Liver (tissue), 3 donors: ENCODE measurements around the gene TXNRD2.

ENCODE experiments used
- EGR1 ChIP-seq, 2 donors: IDR thresholded peaks; 2 replicates each; pipeline ENCODE4 v1.6.1; 2016 to 2018; ENCODE audit warnings: antibody characterized with exemption in 2 of 2, low read depth in 2 of 2
- GABPA ChIP-seq, 2 donors: IDR thresholded peaks in 1 of 2; conservative IDR thresholded peaks in 1 of 2; 2 replicates each; pipeline ENCODE4 v1.6.1; 2016; ENCODE audit warnings: antibody characterized with exemption in 2 of 2, mild to moderate bottlenecking in 1 of 2, moderate library complexity in 1 of 2
- MAX ChIP-seq: IDR thresholded peaks from 2 replicates; pipeline ENCODE4 v1.6.1; 2016; ENCODE audit warnings: antibody characterized with exemption
- RXRA ChIP-seq, 2 donors: IDR thresholded peaks; 2 replicates each; pipeline ENCODE4 v1.6.1; 2017 to 2018; ENCODE audit warnings: antibody characterized with exemption in 2 of 2, mild to moderate bottlenecking in 1 of 2
- SP1 ChIP-seq: IDR thresholded peaks from 2 replicates; pipeline ENCODE4 v1.6.1; 2018; ENCODE audit warnings: antibody characterized with exemption, mild to moderate bottlenecking
- YY1 ChIP-seq: IDR thresholded peaks from 2 replicates; pipeline ENCODE4 v1.6.1; 2016; ENCODE audit warnings: antibody characterized with exemption, mild to moderate bottlenecking
- TF ChIP-seq, protein P1 (sequence below): fragments of 150-350 bp; IDR thresholded peaks from 2 replicates; pipeline ENCODE4 v1.5.1; 2017; ENCODE audit warnings: improper control_type of control experiment, low read depth, low read length; ENCODE audit not compliant: missing input control
- TF ChIP-seq, protein P2 (sequence below): IDR thresholded peaks from 2 replicates; pipeline ENCODE4 v1.6.1; 2016; ENCODE audit warnings: antibody characterized with exemption
- TF ChIP-seq, protein P3 (sequence below): IDR thresholded peaks from 2 replicates; pipeline ENCODE4 v1.6.1; 2016; ENCODE audit warnings: antibody characterized with exemption, mild to moderate bottlenecking
- donor health status: healthy.
- donor health status: healthy.

DNA sequence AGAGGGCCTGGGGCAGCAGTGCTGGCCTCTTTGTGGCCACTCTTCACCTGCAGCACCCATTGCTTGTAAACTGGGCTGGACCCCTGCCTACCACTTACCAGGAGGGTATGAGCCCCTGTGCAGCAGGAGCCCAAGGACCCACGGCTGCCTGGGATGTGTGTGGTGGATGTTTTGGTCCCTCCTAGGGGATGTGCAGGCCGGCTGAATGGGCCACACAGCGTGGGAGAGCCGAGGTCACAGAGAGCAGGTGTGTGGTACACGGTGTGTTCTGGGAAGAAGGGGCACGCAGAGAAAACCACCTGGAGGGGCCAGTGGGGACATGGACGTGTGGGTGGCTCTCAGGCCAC lies 67.7 kb downstream of the TXNRD2 start:
- TF ChIP-seq, protein P1, sequence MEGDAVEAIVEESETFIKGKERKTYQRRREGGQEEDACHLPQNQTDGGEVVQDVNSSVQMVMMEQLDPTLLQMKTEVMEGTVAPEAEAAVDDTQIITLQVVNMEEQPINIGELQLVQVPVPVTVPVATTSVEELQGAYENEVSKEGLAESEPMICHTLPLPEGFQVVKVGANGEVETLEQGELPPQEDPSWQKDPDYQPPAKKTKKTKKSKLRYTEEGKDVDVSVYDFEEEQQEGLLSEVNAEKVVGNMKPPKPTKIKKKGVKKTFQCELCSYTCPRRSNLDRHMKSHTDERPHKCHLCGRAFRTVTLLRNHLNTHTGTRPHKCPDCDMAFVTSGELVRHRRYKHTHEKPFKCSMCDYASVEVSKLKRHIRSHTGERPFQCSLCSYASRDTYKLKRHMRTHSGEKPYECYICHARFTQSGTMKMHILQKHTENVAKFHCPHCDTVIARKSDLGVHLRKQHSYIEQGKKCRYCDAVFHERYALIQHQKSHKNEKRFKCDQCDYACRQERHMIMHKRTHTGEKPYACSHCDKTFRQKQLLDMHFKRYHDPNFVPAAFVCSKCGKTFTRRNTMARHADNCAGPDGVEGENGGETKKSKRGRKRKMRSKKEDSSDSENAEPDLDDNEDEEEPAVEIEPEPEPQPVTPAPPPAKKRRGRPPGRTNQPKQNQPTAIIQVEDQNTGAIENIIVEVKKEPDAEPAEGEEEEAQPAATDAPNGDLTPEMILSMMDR = no peak
- TF ChIP-seq GABPA (IDR thresholded peaks at IDR 0.05 in 1 of 2, conservative IDR thresholded peaks at IDR 0.05 in 1 of 2) (no peak), MAX (no peak), YY1 (no peak), EGR1 (IDR thresholded peaks at IDR 0.05; ENCODE audit: low read depth in 2 of 2) (no peak), SP1 (no peak), RXRA (IDR thresholded peaks at IDR 0.05) (no peak)
- TF ChIP-seq, protein P2, sequence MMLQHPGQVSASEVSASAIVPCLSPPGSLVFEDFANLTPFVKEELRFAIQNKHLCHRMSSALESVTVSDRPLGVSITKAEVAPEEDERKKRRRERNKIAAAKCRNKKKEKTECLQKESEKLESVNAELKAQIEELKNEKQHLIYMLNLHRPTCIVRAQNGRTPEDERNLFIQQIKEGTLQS = no peak
- TF ChIP-seq, protein P3, sequence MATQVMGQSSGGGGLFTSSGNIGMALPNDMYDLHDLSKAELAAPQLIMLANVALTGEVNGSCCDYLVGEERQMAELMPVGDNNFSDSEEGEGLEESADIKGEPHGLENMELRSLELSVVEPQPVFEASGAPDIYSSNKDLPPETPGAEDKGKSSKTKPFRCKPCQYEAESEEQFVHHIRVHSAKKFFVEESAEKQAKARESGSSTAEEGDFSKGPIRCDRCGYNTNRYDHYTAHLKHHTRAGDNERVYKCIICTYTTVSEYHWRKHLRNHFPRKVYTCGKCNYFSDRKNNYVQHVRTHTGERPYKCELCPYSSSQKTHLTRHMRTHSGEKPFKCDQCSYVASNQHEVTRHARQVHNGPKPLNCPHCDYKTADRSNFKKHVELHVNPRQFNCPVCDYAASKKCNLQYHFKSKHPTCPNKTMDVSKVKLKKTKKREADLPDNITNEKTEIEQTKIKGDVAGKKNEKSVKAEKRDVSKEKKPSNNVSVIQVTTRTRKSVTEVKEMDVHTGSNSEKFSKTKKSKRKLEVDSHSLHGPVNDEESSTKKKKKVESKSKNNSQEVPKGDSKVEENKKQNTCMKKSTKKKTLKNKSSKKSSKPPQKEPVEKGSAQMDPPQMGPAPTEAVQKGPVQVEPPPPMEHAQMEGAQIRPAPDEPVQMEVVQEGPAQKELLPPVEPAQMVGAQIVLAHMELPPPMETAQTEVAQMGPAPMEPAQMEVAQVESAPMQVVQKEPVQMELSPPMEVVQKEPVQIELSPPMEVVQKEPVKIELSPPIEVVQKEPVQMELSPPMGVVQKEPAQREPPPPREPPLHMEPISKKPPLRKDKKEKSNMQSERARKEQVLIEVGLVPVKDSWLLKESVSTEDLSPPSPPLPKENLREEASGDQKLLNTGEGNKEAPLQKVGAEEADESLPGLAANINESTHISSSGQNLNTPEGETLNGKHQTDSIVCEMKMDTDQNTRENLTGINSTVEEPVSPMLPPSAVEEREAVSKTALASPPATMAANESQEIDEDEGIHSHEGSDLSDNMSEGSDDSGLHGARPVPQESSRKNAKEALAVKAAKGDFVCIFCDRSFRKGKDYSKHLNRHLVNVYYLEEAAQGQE = no peak
